Measurements from ENCODE around the gene GADD45G.

The GADD45G gene

DNA sequence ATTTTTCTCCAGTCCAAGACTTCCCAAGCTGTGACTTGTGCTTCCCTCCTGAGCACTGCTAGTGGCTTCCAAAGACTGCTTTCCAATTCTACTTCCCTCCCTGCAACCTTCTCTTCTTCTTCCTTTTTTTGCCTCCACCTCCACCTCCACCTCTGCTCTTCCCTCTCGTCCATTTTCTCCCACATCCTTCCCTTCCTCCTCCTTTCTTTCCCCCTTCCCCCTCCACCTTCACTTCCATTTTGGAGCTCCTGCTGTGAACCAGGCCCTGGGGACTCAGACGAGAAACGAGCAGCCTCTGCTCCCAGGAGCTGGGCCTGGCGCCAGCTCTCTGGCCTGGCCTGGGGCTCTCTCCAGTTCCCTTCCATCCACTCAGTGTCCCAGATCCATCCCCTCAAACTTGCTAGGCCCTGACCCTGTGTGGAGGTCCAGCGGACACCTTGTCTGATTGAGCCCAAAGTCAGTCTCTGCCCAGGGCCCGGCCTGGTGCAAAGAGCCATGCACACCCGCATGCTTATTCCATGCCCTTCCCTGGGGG is 5.6 kb downstream of the GADD45G start:
- DNase-seq, result no peak

DNA sequence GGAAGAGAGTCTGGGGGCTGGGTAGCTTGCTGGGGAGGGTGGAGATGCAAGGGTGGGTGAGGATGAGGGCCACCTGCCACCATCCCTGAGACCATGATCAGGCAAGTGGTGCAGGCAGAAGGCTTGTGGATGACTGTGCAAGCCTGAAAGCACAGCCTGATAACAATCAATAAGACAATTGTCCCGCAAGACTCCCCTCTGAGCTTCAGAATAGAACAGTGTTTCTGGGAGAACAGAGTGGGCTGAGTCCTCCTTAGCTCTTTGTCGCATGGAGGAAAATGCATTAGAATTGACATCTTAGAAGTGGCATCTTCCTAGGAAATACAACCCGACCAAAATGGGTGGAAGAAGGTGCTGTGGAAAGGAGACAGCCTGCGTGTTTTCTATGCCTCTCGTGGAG is 6.6 kb downstream of the GADD45G start:
- DNase-seq, result peak; percentile 86

DNA sequence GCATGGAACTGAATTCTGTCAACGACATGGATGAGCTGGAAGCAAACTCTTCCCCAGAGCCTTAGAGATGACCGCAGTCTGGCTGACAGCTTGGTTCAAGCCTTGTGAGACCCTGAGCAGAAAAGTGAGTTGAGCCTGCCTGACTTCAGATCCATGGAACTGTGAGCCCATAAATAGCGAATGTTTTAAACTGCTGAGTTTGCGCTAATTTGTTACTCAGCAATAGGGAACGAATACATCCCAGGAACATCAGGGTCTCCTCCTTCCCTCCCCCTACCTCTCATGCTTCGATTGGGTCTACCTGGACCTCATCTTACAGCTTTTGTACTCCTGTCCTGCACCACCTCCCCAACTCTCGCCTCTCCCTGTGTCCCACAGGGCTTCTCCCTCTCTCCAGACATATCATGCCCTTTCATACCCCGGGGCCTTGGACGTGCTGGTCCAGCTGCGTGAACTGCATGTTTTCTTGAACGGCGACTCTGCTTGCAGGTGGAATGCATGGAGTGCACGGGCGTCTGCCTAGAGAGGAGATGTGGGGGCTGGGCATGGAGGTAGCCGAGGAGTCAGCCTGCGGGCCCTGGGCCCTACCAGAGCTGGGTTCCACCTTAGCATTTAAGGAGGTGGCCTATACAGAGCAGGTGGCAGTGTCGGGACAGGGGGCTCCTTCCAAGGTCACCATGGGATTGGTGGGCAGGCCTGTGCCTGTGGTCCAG is 7.9 kb downstream of the GADD45G start:
- no peak for DNase-seq

DNA sequence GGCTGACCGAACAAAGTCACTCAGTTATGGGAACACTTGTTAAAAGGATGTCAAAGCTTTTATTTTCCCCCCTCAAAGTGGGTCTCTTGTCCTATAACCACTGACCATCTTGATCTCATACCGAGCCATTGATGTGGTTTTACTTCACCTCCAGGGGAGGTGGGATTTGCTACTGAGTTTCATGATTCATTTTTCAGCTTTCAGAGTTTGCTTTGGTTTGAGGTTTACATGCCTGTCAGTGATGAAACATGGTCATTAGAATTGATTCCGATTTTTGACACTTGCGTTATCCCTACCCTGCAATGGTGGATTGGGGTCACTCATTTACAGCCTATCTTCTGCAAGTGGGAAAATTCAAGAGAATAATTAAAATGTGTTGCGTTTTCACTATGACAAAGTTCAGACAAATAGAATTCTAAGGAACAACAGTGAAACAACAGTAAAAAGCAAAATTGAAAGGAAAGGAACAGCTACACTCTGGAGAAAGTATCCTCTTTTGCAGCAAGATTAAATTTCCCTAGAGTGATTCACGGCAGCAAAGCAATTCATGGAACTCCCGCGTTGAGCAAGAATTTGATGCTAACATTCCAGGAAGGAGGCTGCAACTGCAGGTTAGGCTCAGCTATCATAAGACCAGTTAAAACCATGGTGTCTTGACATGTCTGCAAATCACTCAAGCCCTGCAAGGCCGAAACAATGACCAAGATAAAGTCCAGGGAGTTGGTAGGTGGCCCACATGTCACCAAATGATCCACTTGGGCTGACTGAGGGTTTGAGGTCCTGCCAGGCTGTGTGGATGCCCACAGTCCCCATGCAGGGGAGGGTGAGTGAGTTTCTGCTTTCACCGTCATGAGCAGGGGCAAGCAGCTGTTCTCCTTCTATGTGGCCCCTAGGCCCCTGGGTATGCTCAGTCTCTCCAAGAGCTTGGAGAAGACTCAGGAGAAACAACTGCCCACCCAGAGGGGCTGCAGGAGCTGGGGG is 9.4 kb downstream of the GADD45G start:
- DNase-seq, result no peak

DNA sequence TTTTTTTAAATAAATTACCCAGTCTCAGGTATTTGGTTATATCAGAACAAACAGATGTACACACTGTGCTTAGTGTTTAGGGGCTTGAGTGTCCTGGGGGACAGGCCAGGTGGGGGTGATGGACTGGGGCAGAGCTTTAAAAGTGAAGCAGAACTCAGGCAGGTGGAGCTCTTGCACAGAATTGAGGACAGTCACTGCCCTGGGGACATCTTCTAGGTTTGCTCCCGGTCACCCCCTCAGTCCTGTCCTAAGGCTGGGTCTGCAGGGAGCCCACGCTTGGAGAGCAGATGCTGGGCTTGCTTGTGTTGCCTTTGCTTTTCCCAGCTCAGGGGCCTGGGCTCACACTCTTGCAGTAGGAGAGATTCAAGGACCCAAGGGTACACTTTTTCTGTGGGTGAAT is 10.8 kb downstream of the GADD45G start:
- DNase-seq, result no peak

DNA sequence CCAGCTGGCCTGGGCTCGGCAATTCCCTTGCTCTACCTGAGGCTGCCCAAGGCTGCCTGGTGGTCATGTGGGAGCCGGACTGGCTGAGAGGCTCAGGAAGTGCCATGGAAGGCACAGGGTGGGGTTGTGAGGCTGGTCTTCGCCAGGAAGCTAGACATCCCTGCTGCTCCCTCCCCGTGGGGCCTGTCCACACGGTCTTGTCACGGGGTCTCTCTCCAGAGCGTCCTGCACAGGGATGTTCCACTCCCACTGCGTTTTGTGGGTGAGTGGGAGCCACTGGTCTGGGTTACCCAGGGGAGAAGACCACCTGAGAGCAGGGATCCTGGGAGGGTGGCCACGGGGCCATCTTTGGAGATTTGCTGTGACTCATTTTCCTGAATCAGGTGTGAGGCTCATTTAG is 11.6 kb downstream of the GADD45G start:
- DNase-seq, result no peak

DNA sequence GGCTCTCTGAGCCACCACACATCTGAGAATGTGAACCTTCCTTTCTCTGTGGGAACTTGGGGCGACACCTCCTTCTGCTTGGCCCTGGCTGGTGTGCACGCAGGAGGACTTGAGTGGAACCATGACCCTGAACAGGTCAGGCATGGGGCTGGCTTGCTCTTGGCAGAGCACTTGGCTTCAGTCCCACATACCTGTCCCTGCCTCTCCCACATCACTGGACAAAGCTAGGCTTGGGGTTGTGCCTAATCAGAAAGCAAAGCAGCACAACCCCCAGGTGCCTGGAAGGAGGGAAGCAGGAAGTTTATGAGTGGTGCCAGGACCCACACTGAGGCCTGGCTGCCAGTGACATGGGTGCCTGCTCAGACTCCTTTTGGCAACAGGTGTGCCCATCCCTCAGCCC is 13.2 kb downstream of the GADD45G start:
- no peak for DNase-seq

DNA sequence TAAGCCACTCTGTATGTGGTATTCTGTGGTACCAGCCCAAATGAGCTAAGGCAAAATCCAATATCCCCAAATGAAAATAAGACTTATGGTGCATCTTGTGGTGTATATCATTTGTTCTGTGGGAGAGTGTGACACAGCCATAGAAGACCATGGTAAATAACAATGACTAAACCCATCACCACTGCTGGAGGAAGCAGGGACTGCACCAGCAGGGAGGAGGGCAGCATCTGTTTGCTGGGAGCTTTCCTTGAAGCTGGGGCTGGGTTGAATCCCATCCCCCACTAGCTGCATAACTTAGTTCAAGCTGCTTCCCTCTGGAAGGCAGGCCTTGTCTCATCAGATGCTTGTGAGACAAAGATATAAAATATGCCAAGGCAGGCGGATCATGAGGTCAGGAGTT is 14.2 kb downstream of the GADD45G start:
- no peak for DNase-seq

DNA sequence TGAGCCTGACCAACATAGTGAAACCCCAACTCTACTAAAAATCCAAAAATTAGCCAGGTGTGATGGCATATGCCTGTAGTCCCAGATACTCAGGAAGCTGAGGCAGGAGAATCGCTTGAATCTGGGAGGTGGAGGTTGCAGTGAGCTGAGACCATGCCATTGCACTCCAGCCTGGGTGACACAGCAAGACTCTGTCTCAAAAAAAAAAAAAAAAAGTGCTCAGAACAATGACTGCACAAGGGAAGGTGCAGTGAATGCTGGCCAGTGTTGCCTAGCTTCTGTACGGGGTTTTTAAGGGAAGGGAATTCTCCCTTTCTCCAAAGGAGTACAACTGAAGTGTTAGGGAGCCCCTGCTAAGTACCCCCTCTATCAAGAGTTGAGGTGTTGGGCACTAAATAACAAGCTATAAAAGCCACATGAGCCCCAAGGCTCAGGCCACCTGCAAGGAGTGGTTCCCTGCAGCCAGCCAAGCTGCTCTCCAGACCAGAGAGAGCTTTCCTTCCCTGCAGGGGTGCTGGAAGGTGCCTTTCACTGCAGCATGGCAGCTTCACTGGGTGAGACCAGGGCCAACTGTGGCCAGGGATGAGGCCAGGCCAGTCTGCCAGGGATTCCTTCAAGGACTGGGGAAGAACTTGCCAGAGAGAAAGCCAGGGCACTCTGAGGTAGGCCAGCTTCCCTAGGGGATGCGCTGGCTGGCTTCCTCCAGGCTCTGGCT is 14.8 kb downstream of the GADD45G start:
- DNase-seq, result no peak

DNA sequence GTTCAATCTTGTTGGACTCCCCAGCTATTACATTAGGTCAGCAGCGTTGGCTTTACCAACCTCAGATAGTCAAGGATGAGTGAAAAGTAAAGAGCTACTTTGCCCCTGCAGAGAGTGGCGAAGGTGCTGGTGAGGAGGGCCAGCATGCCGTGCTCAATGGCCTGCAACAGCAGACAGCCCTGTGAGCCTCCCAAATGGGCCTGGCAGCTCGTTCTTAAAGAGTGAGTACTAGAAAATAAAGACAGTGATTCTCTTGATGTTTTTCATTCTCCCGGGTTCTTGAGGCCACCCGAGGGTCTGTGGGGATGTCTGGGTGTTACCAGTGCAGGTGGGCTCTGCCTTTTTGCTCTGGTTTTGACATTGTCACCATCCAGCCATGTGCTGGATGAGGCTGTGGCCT is 16.2 kb downstream of the GADD45G start:
- no peak for DNase-seq

DNA sequence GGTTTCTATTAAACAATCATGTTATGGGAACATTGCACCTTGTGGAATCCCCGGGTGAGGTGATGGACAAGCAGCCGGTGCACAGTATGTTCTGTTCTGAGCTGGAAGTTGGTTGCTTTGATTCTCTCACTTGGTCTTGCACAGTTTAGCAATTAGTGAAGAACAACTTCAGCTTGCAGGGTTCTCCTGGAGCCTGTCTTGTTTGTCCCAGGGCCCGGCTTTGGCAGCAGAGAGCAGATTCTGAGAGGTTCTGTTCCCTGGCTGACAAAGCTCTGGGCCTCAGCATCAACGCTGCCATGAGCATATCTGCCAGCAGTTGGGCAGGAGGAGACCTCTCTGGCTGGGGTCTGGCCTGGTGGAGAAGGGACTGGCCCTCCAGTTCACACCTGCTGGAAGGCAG is 16.9 kb downstream of the GADD45G start:
- no peak for DNase-seq

DNA sequence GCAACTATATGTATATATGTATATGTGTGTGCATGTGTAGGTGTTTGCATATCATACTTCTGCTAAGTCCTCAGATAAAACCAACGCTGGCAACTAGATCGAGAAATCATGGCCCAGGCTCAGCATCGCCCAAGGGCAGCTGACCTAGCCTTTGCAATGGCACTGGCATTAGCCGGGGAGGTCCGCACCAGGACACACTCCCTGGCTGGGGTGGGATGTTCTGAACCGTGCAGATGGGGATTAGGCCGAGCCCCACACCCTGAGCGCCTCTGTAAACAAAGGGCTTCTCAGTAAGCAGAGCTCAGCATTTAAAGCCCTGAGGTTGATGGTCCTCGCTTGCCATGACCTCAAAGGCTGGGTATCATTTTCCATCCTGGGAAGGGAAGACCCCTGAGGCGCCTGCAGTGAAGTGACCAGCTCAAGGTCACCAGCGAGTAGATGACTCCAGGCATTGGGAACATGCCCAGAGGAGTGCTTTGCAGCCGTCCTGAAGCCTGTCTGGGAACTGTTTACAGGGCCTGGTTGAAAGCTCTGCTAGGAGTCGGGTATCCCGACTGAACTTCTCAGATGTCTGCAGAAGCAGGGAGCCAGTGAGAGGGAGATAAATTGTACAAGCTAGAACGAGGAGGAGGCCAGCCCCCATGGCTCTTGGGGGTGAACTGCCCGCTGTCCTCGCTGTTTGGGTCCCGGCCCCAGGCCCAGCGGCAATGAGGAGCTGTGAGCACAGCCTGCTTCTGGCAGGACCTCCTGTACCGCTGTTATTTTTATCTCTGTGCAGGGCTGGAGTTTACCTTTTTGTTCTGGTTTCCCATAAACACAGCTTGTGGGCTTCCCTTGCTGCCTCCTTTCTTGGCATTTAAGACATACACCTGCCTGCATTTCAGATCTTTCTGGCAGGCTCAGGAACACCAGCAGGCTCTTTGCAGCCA is 18.4 kb downstream of the GADD45G start:
- no peak for DNase-seq

DNA sequence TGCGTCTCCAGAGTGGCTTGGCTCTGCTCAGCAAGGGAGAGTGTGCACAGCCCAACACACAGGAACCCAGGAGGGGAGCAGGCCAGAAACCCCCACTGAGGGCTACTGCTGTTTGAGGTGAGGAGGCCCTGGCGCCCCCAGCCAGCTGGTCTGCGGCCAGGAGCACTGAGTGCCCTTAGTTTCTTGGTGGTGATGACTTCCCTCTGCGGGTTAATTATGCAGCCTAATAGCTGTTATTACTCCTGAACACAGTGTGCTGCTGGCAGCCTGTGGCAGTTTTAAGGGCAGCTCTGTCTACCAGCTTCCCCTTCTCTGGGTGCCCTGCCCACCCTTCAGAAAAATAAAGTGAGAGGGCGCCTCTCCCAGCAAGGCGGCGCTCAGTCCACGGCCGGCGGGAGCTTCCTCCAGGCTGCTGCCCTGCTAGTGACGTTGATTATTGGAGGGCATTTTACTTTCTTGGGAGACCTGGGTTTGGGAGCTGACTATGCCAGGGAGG is 19.2 kb downstream of the GADD45G start:
- DNase-seq, result peak; percentile 59

DNA sequence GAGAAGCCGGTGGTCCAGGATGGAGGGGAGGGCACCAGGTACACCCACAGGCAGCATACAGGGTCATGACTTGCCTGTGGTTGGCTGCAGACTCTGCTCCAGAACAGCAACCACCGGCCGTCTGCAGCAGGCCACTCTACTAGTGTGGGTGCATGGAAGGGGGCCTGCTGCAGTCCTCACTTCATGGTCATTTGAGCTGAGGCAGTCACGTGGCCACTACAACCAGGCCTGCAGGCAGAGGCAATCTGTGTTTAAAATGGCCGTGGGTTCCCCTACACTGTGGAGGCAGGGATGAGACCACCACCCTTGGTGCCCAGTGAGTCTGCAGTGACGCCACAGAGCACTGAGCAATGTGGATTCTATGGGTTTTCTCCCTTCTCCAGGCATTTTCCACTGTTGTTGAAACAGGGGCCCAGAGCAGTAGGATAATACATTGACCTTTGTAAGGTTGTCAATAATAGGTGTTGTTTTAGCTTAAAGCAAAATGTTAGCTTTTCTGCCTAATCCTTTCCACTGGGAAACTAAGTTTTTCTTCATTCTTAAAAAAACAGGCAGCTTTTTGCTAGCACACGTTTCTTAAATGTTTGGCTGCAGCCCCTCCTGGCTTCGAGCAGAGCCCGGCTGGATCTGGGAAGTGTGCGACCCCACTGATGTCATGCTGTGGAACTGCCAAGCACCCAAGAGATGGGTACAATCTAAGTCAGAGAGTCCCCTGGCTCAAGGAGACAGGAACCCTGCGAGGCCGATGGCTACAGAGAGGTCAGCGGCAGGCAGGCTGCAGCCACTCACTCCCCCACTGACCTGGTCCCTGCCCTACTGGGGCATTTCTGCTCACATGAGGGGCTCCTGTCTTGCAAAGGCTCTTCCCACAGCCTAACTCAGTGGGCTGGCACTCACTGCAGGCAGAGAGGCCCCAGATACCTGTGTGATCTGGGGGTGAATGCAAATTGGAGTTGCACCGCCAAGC is 21.2 kb downstream of the GADD45G start:
- DNase-seq, result no peak

DNA sequence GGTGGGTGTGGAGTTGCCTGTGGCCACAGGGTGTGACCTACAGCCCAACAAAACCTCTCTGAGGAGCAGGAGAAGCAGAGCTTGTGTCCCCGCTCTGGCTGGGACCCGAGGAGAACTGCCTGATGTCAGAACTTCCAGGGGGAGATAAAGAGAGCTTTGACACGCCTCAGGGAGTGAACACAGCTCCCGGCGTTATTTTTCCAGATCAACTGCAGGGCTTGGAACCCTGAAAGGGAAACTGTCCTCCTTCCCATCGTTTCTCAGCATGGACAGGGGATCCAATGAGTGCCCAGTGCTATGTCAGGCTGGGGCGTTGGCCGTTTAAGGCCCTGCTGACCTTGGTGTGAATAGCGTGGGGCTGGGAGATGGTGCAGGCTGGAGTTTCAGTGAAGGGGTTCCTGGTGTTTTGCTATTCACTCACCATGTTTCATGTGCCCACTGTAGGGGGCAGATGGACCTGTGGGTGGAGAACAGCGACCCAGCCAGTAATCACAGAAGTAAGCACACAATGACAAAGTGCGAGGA is 22.0 kb downstream of the GADD45G start:
- DNase-seq, result no peak

DNA sequence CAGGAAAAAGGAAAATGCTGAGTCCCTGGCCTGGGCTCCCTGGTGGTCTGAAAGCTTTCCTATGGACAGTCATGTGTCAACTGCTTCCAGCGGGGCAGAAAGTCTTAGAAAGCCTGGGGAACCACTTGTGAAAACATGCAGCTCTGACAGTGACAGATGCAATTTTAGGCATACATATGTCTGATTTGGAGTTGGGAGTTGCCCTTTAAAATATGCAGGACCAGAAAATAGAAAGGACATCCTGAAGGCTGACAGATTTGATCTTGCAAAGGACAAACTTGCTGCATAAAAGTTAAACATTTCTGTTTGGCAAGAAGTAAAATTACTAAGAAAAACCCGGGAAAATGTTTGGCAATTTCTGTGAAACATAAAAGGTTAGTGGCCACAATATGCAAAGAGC is 23.8 kb downstream of the GADD45G start:
- no peak for DNase-seq

DNA sequence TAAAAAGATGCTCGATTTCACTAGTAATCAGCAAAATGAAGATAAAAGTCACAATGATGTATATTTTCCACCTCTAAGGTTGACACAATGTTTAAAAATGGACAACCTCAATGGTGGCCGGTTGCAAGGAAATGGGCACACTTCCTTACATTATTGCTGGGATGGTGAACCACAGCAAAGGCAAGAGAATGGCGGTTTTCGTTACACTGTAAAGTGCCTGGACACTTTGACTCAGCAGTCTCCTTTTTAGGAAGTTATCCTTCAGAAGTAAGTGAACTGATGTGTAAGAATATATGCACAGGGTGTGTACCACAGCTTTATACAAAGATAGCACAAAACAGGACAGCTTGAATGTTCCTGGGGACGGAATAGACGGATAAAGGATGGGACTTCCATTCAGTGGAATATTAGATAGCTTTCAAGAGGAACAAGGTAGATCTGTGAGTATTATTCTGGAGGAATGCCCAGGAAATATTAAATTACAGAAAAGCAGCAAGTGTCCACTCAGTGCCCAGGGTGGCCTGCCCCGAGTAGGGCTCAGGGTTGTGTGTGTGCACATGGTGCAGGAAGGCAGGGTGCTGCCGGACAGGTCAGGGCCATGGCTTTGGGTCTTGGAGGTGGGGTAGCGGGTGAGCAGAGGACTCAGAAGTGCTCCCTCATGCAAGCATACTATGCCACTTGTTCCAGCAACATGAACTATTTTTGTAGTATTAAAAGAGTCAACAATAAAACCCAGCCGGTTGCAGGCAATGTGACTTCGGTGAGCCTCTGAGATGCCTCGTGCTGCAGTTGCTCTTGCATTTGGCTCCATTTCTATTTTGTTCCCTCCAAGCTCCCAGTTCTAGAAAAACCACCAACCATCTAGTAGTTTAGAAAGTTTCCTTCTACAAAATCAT is 24.5 kb downstream of the GADD45G start:
- DNase-seq, result no peak

DNA sequence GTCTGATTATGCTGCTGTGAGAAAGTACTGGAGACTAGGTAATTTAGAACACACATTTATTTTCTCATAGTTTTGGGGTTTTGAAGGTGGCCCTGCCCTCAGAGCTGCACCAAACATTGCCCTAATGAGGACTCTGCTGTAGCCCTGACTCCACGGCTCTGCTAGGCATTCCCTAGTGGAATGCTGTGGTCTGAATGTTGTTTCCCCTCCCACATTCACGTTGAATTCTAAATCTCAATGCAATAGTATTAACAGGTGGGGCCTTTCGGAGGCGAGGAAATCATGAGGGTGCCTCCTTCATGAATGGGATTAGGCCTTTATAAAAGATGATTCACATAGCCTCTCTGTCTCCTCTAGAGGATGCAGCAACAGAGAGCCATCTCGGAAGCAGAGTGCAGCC is 25.7 kb downstream of the GADD45G start:
- DNase-seq, result no peak

DNA sequence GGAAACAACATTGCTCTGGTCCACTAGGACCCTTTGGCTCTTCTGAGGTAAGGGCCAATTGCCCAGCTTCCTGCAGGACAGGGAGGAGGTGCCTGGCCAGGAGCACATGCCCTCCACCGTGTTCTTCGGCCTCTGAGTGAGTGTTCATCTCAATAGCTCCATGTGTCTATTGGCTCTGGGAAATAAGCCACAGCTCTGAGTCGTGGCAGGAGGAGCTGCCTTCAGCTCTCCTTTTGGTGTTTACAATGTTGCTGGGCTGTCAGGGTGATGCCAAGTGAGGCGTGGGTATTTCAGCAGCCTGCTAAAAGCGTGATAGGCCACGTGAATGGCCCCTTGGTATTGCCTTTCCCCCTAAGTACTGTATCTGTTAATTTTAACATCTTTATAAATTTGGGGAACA is 26.6 kb downstream of the GADD45G start:
- no peak for DNase-seq
